Small intestine (tissue), 7 donors: ENCODE data around the gene CD109. TPM values are rescaled to one million over a fixed set of nuclear protein-coding genes. Genes with fewer than 3 reads are reported as not detected.

ENCODE experiments used
- DNase-seq, 2 donors: peaks; one replicate each; pipeline versions ENCODE4 v3.0.0 to v3.0.0-alpha.2; 2013
- FAIRE-seq: peaks from 2 replicates; lab custom pipeline; 2012; peaks lifted over from hg19 to GRCh38; lab: Jason Lieb, UNC
- H3K27ac ChIP-seq, 3 donors: one replicate each; pipeline ENCODE4 v1.5.1; 2013; ENCODE audit warnings: low read length in 2 of 3, mild to moderate bottlenecking in 2 of 3, control low read depth in 1 of 3, inconsistent platforms in 1 of 3, low read depth in 1 of 3, moderate library complexity in 1 of 3
- H3K27me3 ChIP-seq, 3 donors: one replicate each; pipeline ENCODE4 v1.6.1; 2013; ENCODE audit warnings: low read length in 3 of 3, inconsistent platforms in 1 of 3; ENCODE audit not compliant: control insufficient read depth in 3 of 3, insufficient read depth in 3 of 3
- H3K36me3 ChIP-seq, 3 donors: one replicate each; pipeline ENCODE4 v1.6.1; 2013; ENCODE audit warnings: low read length in 3 of 3, inconsistent platforms in 1 of 3, low read depth in 1 of 3, mild to moderate bottlenecking in 1 of 3, moderate library complexity in 1 of 3; ENCODE audit not compliant: control insufficient read depth in 3 of 3, insufficient read depth in 2 of 3
- H3K4me1 ChIP-seq, 3 donors: one replicate each; pipeline ENCODE4 v1.6.1; 2013; ENCODE audit warnings: low read length in 2 of 3, inconsistent platforms in 1 of 3, low read depth in 1 of 3, mild to moderate bottlenecking in 1 of 3, moderate library complexity in 1 of 3; ENCODE audit not compliant: control insufficient read depth in 3 of 3, insufficient read depth in 2 of 3
- H3K4me3 ChIP-seq, 3 donors: one replicate each; pipeline ENCODE4 v1.5.1; 2013; ENCODE audit warnings: low read length in 3 of 3, control low read depth in 1 of 3, inconsistent platforms in 1 of 3, low read depth in 1 of 3, mild to moderate bottlenecking in 1 of 3, moderate library complexity in 1 of 3
- H3K9me3 ChIP-seq, 2 donors: one replicate each; pipeline ENCODE4 v1.6.1; 2013; ENCODE audit warnings: low read depth in 1 of 2, low read length in 1 of 2; ENCODE audit not compliant: control insufficient read depth in 2 of 2, insufficient read depth in 1 of 2
- WGBS, 3 donors: extraction: QIAGEN DNeasy Blood & Tissue Kit; methylation state at CpG; one replicate each; pipeline ENCODE4 v1.1.7; 2013; 5-methylcytosine and 5-hydroxymethylcytosine counted together
- polyA plus RNA-seq, 4 donors: library from polyadenylated mRNA; stranded (reverse) in 3 of 4; unstranded in 1 of 4; fragments of 200-250 nt in 3 of 4; fragments of 120-200 nt in 1 of 4; gene quantifications; one replicate each; pipeline versions ENCODE4 v1.2.1 to v1.2.3, GENCODE V29; 2013
- donor health status: healthy with polysubstance abuse.
- donor health status: control.
- donor health status: control.
- donor health status: Bipolar disorder and iron deficiency.
- donor health status: healthy.

Gene CD109
- polyA plus RNA-seq, 4 donors = under 0.01 to 3.3 (median 0.98) TPM; not detected in 1

DNA sequence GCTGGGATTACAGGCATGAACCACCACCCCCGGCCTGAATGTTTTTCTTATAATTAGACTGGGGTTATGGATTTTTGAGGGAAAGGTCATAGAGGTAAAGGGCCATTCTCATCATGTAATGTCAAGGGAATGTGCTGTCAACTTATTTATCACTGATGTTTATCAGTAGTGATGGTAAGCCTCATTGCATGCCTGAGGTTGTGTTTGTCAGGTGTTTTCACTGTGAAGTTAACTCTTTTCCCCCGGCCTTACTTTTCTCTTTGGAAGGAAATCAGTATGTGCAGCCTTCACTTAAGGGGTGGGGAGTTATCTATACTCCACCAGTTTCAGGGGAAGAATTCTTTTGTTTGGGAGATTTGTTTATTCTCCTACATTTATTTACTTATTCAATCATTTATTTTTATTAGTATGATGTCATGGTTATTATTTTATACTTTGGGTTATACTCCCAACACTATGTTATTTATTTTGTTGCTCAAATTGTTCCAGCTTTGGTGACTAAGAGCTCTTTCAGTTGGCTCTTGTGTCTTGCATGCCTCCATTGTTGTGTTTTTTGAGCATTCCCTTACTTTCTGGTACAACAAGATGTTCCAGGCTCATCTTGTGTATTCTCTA lies 39.4 kb upstream of the CD109 start:
- H3K9me3 ChIP-seq = no peaks in the 10 kb centered on the region
- H3K4me1 ChIP-seq = peaks cover 0 to 11% (median 0%) of the 10 kb centered on the region in 3 donors
- H3K27ac ChIP-seq = no peak overlapping the region
- H3K36me3 ChIP-seq = no peaks in the 10 kb centered on the region
- FAIRE-seq = no peak
- no peak for DNase-seq
- WGBS, 3 donors = 87 to 92% (median 88%) methylated on average over 2 of the region's 2 CpGs
- no peaks in the 10 kb centered on the region for H3K27me3 ChIP-seq
- H3K4me3 ChIP-seq = no peak overlapping the region

- Histone ChIP-seq H3K4me1 (peaks cover 0 to 11% (median 0%) of the 10 kb centered on the region in 3 donors), H3K27ac (no peak overlapping the region), H3K27me3 (no peaks in the 10 kb centered on the region), H3K4me3 (no peak overlapping the region), H3K9me3 (no peaks in the 10 kb centered on the region), H3K36me3 (no peaks in the 10 kb centered on the region)
- DNase-seq = no peak
- 76 to 80% (median 79%) methylated on average over 3 of the region's 3 CpGs for WGBS, 3 donors
- no peak for FAIRE-seq
These were observed 38.8 kb upstream of the CD109 start for GRCh38 chr6:73657201-73657600.

DNA sequence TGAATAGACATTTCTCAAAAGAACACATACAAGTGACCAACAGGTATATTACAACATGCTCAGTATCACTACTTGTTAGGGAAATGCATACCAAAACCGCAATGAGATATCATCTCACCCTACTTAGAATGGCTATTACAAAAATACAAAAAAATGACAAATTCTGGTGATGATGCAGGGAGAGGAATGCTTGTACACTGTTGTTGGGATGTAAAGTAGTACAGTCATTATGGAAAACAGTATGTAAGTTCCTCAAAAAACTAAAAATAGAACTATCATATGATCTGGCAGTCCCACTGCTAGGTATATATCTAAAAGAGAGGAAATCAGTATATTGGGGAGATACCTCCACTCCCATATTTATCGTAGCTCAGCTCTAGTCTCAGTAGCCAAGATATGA lies 31.3 kb upstream of the CD109 start:
- FAIRE-seq (no peak), DNase-seq (no peak)
- Histone ChIP-seq H3K27ac (no peak overlapping the region), H3K4me3 (no peak overlapping the region), H3K9me3 (no peaks in the 10 kb centered on the region), H3K27me3 (no peaks in the 10 kb centered on the region), H3K4me1 (peaks cover 0 to 20% (median 2%) of the 10 kb centered on the region in 3 donors), H3K36me3 (no peaks in the 10 kb centered on the region)
- WGBS, 3 donors = 87 to 94% (median 87%) methylated on average over 2 of the region's 2 CpGs

DNA sequence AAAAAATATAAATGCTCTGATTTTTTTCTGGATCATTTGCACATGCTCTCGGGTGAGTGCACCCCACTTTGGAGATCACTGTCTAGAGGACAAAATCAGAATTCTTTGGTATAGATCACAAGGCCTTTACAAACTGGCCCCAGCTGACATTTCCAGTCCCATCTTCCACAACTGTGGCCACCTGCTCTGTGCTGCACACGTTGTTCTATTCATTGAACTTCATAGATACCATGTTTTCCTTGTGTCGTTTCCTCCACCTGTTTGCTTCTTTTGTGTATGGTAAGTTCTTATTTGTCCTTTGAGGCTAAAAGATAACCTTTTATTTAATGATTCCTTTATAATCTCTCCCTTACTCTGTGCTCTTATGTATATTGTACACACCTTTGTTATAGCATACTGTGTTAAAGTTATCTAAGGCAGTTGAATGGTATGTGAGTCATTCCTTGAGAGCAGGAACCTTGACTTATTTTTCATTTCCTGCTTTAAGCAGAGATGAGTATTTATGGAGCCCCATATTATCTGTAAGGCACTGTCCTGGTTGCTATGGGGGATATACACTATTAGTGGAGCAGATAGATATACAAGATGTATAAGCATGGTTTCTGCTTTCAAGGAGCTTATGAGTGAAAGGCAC lies 30.2 kb upstream of the CD109 start:
- Histone ChIP-seq H3K4me3 (no peak overlapping the region), H3K36me3 (no peaks in the 10 kb centered on the region), H3K4me1 (peaks cover 0 to 20% (median 2%) of the 10 kb centered on the region in 3 donors), H3K27ac (peak overlapping the region; percentile 55 to 60 (median 59)), H3K27me3 (no peaks in the 10 kb centered on the region), H3K9me3 (peaks cover 0 to 9% of the 10 kb centered on the region in 2 donors)
- peak; percentile 33 for FAIRE-seq
- peak; percentile 70 to 80 for DNase-seq
- WGBS, 3 donors = 23 to 46% (median 35%) methylated on average over 3 of the region's 3 CpGs

GRCh38 chr6:73666393-73666792 lies 29.6 kb upstream of the CD109 start:
- H3K27me3 ChIP-seq = no peaks in the 10 kb centered on the region
- DNase-seq (no peak), FAIRE-seq (no peak)
- peaks cover 0 to 20% (median 2%) of the 10 kb centered on the region in 3 donors for H3K4me1 ChIP-seq
- peaks cover 0 to 9% of the 10 kb centered on the region in 2 donors for H3K9me3 ChIP-seq
- WGBS, 3 donors = 44 to 61% (median 59%) methylated on average over 2 of the region's 2 CpGs
- no peaks in the 10 kb centered on the region for H3K36me3 ChIP-seq
- peak overlapping the region in 1 of 3 donors; percentile 59 for H3K27ac ChIP-seq
- no peak overlapping the region for H3K4me3 ChIP-seq

- no peak overlapping the region for H3K27ac ChIP-seq
- WGBS, 3 donors = 50 to 65% (median 56%) methylated on average over 1 of the region's 1 CpG
- FAIRE-seq = no peak
These were observed 28.2 kb upstream of the CD109 start for GRCh38 chr6:73667798-73668197.

DNA sequence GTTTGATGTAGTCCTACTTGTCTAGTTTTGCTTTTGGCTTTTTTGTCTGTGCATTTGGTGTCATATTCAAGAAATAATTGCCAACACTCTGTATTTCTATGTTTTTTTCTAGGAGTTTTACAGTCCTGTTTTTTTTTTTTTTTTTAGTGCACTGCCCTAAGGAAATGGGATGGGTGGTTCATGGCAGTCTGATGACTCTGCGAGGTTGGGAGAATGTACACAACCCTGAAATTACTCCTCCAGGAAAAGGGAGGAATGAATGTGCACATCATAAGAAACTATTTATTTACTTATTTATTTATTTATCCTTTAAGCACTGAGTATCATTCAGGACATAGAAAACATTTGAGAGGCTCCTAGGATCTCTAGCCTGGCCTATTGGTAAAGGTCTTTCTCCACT lies 27.0 kb upstream of the CD109 start:
- Histone ChIP-seq H3K9me3 (peaks cover 0 to 9% of the 10 kb centered on the region in 2 donors), H3K27ac (no peak overlapping the region), H3K36me3 (no peaks in the 10 kb centered on the region), H3K4me1 (peaks cover 0 to 19% (median 2%) of the 10 kb centered on the region in 3 donors), H3K27me3 (no peaks in the 10 kb centered on the region), H3K4me3 (no peak overlapping the region)
- FAIRE-seq = no peak
- no peak for DNase-seq
- WGBS, 3 donors = 36 to 95% (median 65%) methylated on average over 1 of the region's 1 CpG

More at GRCh38 chr6:73667798-73668197, 28.2 kb upstream of the CD109 start:
- no peaks in the 10 kb centered on the region for H3K36me3 ChIP-seq
- peaks cover 0 to 9% of the 10 kb centered on the region in 2 donors for H3K9me3 ChIP-seq
- no peak overlapping the region for H3K4me3 ChIP-seq
- no peaks in the 10 kb centered on the region for H3K27me3 ChIP-seq
- H3K4me1 ChIP-seq = peaks cover 0 to 20% (median 2%) of the 10 kb centered on the region in 3 donors
- DNase-seq = no peak

DNA sequence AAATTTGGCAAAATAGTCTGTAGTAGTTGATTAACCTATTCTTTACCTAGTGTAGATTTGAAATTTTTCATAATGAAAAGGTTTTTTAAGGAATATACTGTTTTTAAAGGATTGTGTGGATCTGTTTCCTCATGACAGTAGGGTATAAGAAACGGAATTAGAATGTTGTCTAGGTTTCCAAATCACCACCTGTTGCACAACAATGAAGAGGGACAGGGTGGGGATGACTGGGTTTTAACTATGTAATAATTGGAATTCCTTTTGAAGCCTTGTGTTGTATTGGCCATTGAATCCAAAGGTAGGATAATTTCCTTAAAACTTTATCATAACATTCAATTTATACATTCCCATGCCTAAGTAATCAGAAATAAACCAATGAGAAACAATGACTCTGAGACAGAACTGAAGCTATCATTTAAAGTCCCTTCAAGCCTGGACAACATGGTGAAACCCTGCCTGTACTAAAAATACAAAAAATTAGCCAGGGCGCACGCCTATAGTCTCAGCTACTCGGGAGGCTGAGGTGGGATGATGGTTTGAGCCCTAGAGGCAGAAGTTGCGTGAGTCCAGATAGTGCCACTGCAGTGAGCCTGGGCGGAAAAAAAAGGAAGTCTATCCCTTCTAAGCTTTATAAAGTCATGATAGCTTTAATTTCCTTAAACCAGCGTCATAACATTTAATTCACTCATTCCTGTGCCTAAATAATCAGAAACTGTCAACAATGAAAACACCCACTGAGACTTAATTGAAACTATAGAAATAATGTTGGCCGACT lies 23.9 kb upstream of the CD109 start:
- whole genome bisulfite sequencing, 3 donors = 82 to 83% (median 83%) methylated on average over 8 of the region's 8 CpGs
- no peak for DNase-seq
- H3K4me1 ChIP-seq = peaks cover 0 to 5% (median 0%) of the 10 kb centered on the region in 3 donors

More for the DNA sequence above, 23.9 kb upstream of the CD109 start:
- Histone ChIP-seq H3K9me3 (peaks cover 0 to 9% of the 10 kb centered on the region in 2 donors), H3K4me3 (no peak overlapping the region), H3K36me3 (no peaks in the 10 kb centered on the region), H3K27ac (no peak overlapping the region), H3K27me3 (no peaks in the 10 kb centered on the region)
- FAIRE-seq = no peak
